T-cell (primary cell): ENCODE measurements around the gene CNOT6L. TPM values are rescaled to one million over a fixed set of nuclear protein-coding genes. Genes with fewer than 3 reads are reported as not detected.

Experiments
- ATAC-seq, 4 experiments: fragments of 200-7000 bp in 3 of 4; fragments of 150-1000 bp in 1 of 4; cut with Tn5 transposase; replicated peaks in 1 of 4; 1 replicate in 3 of 4; 2 replicates in 1 of 4; pipeline ENCODE4 v1.10.0; 2021; ENCODE audit warnings: moderate library complexity in 3 of 4, mild to moderate bottlenecking in 2 of 4, moderate number of reproducible peaks in 1 of 4
- CTCF ChIA-PET, 2 donors: fragments of 300-600 bp; sonication (Branson Sonifier 250); formaldehyde crosslinking; loops; one replicate each; lab custom pipeline; 2022; ENCODE audit warnings: antibody characterized with exemption in 2 of 2; lab: Charles Lee
- POLR2A ChIA-PET, 2 donors: fragments of 300-600 bp; sonication (Branson Sonifier 250); formaldehyde crosslinking; loops; one replicate each; lab custom pipeline; 2022; ENCODE audit warnings: antibody characterized with exemption in 2 of 2; lab: Charles Lee
- DNase-seq, 35 experiments: peaks; one replicate each; pipeline versions ENCODE4 v3.0.0 to v3.0.0-alpha.2; 2013 to 2023
- H3K27ac ChIP-seq: one replicate; pipeline ENCODE4 v1.5.1; 2013; ENCODE audit warnings: low read length
- H3K27me3 ChIP-seq, 2 experiments: replicated peaks in 1 of 2; 1 replicate in 1 of 2; 2 replicates in 1 of 2; pipeline versions ENCODE4 v1.6.1 to v1.7.0; 2013; ENCODE audit warnings: low read length in 1 of 2, mixed read lengths in 1 of 2; ENCODE audit not compliant: control insufficient read depth in 2 of 2, insufficient read depth in 2 of 2; ENCODE audit errors: extremely low read depth in 1 of 2
- H3K36me3 ChIP-seq, 2 donors: 1 replicate in 1 of 2; 2 replicates in 1 of 2; pipeline versions ENCODE4 v1.6.1 to v1.7.0; 2013; ENCODE audit warnings: low read length in 1 of 2; ENCODE audit not compliant: control insufficient read depth in 2 of 2, insufficient read depth in 1 of 2; ENCODE audit errors: extremely low read depth in 1 of 2
- H3K4me1 ChIP-seq, 2 experiments: 1 replicate in 1 of 2; 2 replicates in 1 of 2; pipeline versions ENCODE4 v1.6.1 to v1.7.0; 2013; ENCODE audit warnings: low read length in 2 of 2, mixed read lengths in 1 of 2; ENCODE audit not compliant: insufficient read depth in 2 of 2, control insufficient read depth in 1 of 2; ENCODE audit errors: extremely low read depth in 1 of 2
- H3K4me3 ChIP-seq, 2 donors: 1 replicate in 1 of 2; 2 replicates in 1 of 2; pipeline versions ENCODE4 v1.5.1 to v1.7.0; 2013; ENCODE audit warnings: mild to moderate bottlenecking in 2 of 2, low read length in 1 of 2, moderate library complexity in 1 of 2; ENCODE audit not compliant: control insufficient read depth in 1 of 2; ENCODE audit errors: extremely low read depth in 1 of 2
- H3K9me3 ChIP-seq: 2 replicates; pipeline ENCODE4 v1.7.0; 2013
- H3K27ac Mint-ChIP-seq, 2 donors: one replicate each; pipeline ENCODE4 v1.8.0; 2020 to 2021; ENCODE audit warnings: mild to moderate bottlenecking in 2 of 2, mixed read lengths in 2 of 2
- H3K27me3 Mint-ChIP-seq, 2 donors: one replicate each; pipeline ENCODE4 v1.8.0; 2021 to 2022; ENCODE audit warnings: mixed read lengths in 2 of 2
- H3K36me3 Mint-ChIP-seq: one replicate; pipeline ENCODE4 v1.8.0; 2021; ENCODE audit warnings: mixed read lengths
- H3K4me1 Mint-ChIP-seq, 3 donors: one replicate each; pipeline ENCODE4 v1.8.0; 2020 to 2022; ENCODE audit warnings: mixed read lengths in 3 of 3, mild to moderate bottlenecking in 1 of 3
- H3K4me3 Mint-ChIP-seq, 3 donors: one replicate each; pipeline ENCODE4 v1.8.0; 2020 to 2022; ENCODE audit warnings: mild to moderate bottlenecking in 3 of 3, mixed read lengths in 3 of 3, moderate library complexity in 3 of 3
- H3K9me3 Mint-ChIP-seq, 3 donors: one replicate each; pipeline ENCODE4 v1.8.0; 2020 to 2022; ENCODE audit warnings: mixed read lengths in 3 of 3
- WGBS: methylation state at CpG from one replicate; pipeline ENCODE4 v1.1.5; 2013; ENCODE audit warnings: missing lambda C conversion rate; ENCODE audit not compliant: insufficient coverage; 5-methylcytosine and 5-hydroxymethylcytosine counted together
- total RNA-seq, 35 experiments: library from RNA in 6 of 35; stranded (reverse) in 6 of 35; fragments of 120-200 nt in 1 of 35; gene quantifications; one replicate each; pipeline versions ENCODE4 v1.2.1 to v1.2.4 and lab custom pipeline; 2013 to 2026

Gene CNOT6L
- total RNA-seq, 5 donors from 2014 or later (not counting 1 experiment from before 2014, with no cell fraction given): 159 to 207 (median 170) TPM

GRCh38 chr4:77758804-77759203 is 60.4 kb downstream of the CNOT6L start:
- peaks cover 11% of the 10 kb centered on the region for H3K9me3 ChIP-seq
- ATAC-seq: no peak
- no peaks in the 10 kb centered on the region for H3K27me3 Mint-ChIP-seq
- DNase-seq: no peak
- H3K4me1 Mint-ChIP-seq: peaks cover 43 to 55% (median 51%) of the 10 kb centered on the region in 3 donors
- H3K27me3 ChIP-seq: no peaks in the 10 kb centered on the region
- no peak overlapping the region for H3K4me3 ChIP-seq
- peaks cover 4 to 18% (median 12%) of the 10 kb centered on the region in 3 donors for H3K9me3 Mint-ChIP-seq
- H3K36me3 ChIP-seq: peaks cover 2 to 29% of the 10 kb centered on the region in 2 donors
- no peak overlapping the region for H3K4me3 Mint-ChIP-seq
- ChIA-PET POLR2A (no interaction called here), CTCF (no interaction called here)
- H3K36me3 Mint-ChIP-seq: peaks cover 76% of the 10 kb centered on the region
- no peaks in the 10 kb centered on the region for H3K4me1 ChIP-seq
- H3K27ac Mint-ChIP-seq: peak overlapping the region in 1 of 2 donors; percentile 0
- H3K27ac ChIP-seq: no peak overlapping the region
- WGBS: no CpG with 5 or more reads among the region's 1 CpG

- H3K9me3 Mint-ChIP-seq: peaks cover 0 to 12% (median 8%) of the 10 kb centered on the region in 3 donors
- ChIA-PET POLR2A (interaction anchor here in 1 of 2 donors (0.6 kb wide), 1 partner anchor 110 kb away, joined by 4 read pairs; no protein-coding TSS in a partner anchor), CTCF (interaction anchor here in 1 of 2 donors (0.8 kb wide), 1 partner anchor 22 kb away, joined by 3 read pairs; no protein-coding TSS in a partner anchor)
Observed at GRCh38 chr4:77751764-77752163, 67.4 kb downstream of the CNOT6L start.

DNA sequence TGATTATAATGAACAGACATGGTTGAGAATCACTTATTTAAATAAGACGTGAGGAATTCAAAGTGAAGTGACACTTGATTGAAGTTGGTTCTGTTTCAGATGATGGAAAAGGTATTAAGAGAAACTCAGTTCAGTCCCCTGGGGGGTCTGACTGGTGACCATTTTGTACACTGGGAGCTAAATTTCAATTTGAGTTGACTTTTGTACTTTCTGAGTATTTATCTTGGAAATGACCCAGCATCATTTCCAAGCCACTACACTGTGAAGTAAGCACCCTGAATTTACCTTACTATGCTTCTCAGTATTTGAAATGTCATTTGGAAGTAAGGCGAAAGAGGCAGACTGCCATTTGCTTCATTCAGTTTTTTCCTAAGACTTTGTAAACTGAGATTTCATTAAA is 73.4 kb downstream of the CNOT6L start:
- Mint-ChIP-seq H3K27ac (peak overlapping the region in 1 of 2 donors; percentile 39), H3K36me3 (peaks cover 50% of the 10 kb centered on the region), H3K27me3 (no peaks in the 10 kb centered on the region), H3K9me3 (no peaks in the 10 kb centered on the region), H3K4me1 (peaks cover 37 to 51% (median 44%) of the 10 kb centered on the region in 3 donors), H3K4me3 (no peak overlapping the region)
- peaks cover 0 to 43% of the 10 kb centered on the region in 2 donors for H3K36me3 ChIP-seq
- DNase-seq: no peak
- no peaks in the 10 kb centered on the region for H3K4me1 ChIP-seq
- ChIA-PET POLR2A (no interaction called here), CTCF (no interaction called here)
- ATAC-seq: no peak
- no peak overlapping the region for H3K4me3 ChIP-seq
- no peaks in the 10 kb centered on the region for H3K9me3 ChIP-seq
- H3K27ac ChIP-seq: no peak overlapping the region
- 100% methylated on average over 1 of the region's 2 CpGs for WGBS
- H3K27me3 ChIP-seq: no peaks in the 10 kb centered on the region

More at GRCh38 chr4:77751764-77752163, 67.4 kb downstream of the CNOT6L start:
- H3K27me3 Mint-ChIP-seq: no peaks in the 10 kb centered on the region
- no peak overlapping the region for H3K27ac Mint-ChIP-seq
- ATAC-seq (no peak), DNase-seq (no peak)
- no peak overlapping the region for H3K4me3 Mint-ChIP-seq
- Histone ChIP-seq H3K9me3 (peaks cover 3% of the 10 kb centered on the region), H3K4me3 (no peak overlapping the region), H3K27ac (no peak overlapping the region), H3K4me1 (no peaks in the 10 kb centered on the region), H3K27me3 (no peaks in the 10 kb centered on the region), H3K36me3 (peaks cover 7 to 26% of the 10 kb centered on the region in 2 donors)
- WGBS: no CpG with 5 or more reads among the region's 2 CpGs
- peaks cover 34 to 40% (median 40%) of the 10 kb centered on the region in 3 donors for H3K4me1 Mint-ChIP-seq
- peaks cover 54% of the 10 kb centered on the region for H3K36me3 Mint-ChIP-seq

DNA sequence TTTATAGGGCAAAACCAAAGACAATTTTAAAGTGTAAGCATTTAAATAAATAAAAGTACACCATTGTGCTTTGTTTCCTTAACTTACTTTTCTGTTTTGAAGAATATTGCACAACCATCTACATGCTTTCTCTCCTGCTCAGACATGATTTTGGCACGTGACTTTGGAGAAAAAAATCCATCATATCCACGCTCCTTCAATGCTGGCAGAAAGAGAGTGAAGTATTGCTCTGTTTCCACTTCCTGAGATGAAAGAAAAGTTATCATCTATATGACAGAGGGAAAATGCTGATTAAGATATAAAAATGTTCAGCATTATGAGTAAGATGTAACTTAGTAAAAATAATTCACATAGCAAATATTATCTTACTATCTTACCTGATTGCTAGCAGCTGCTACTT is 77.1 kb downstream of the CNOT6L start:
- Mint-ChIP-seq H3K9me3 (no peaks in the 10 kb centered on the region), H3K27me3 (no peaks in the 10 kb centered on the region), H3K4me3 (no peak overlapping the region), H3K36me3 (peaks cover 56% of the 10 kb centered on the region), H3K27ac (no peak overlapping the region), H3K4me1 (peaks cover 48 to 57% (median 52%) of the 10 kb centered on the region in 3 donors)
- peaks cover 0 to 4% of the 10 kb centered on the region in 2 experiments for H3K4me1 ChIP-seq
- H3K27me3 ChIP-seq: no peaks in the 10 kb centered on the region
- no peak overlapping the region for H3K27ac ChIP-seq
- DNase-seq (no peak), ATAC-seq (no peak)
- peaks cover 0 to 60% of the 10 kb centered on the region in 2 donors for H3K36me3 ChIP-seq
- H3K4me3 ChIP-seq: no peak overlapping the region
- no CpG with 5 or more reads among the region's 2 CpGs for WGBS
- no peaks in the 10 kb centered on the region for H3K9me3 ChIP-seq
- POLR2A ChIA-PET: no interaction called here
- CTCF ChIA-PET: no interaction called here

GRCh38 chr4:77740480-77740879 is 78.7 kb downstream of the CNOT6L start:
- ChIA-PET POLR2A (no interaction called here), CTCF (interaction anchor here (0.5 to 0.8 kb wide), 3 partner anchors 9 to 45 kb away, joined by 3 to 5 read pairs (median 3); no protein-coding TSS in a partner anchor)
- WGBS: no CpG with 5 or more reads among the region's 4 CpGs
- Histone ChIP-seq H3K36me3 (peaks cover 0 to 47% of the 10 kb centered on the region in 2 donors), H3K27me3 (no peaks in the 10 kb centered on the region), H3K4me3 (no peak overlapping the region), H3K9me3 (no peaks in the 10 kb centered on the region), H3K27ac (no peak overlapping the region), H3K4me1 (peaks cover 4% of the 10 kb centered on the region in 2 experiments)
- Mint-ChIP-seq H3K27ac (no peak overlapping the region), H3K4me3 (no peak overlapping the region), H3K27me3 (no peaks in the 10 kb centered on the region), H3K9me3 (no peaks in the 10 kb centered on the region), H3K4me1 (peaks cover 52 to 62% (median 58%) of the 10 kb centered on the region in 3 donors), H3K36me3 (peaks cover 50% of the 10 kb centered on the region)
- no peak for ATAC-seq
- no peak for DNase-seq

- peaks cover 0 to 42% of the 10 kb centered on the region in 2 donors for H3K36me3 ChIP-seq
- Mint-ChIP-seq H3K27me3 (no peaks in the 10 kb centered on the region), H3K27ac (peak overlapping the region; percentile 82 to 85), H3K9me3 (no peaks in the 10 kb centered on the region), H3K36me3 (peaks cover 66% of the 10 kb centered on the region), H3K4me1 (peaks cover 65 to 80% (median 73%) of the 10 kb centered on the region in 3 donors), H3K4me3 (peak overlapping the region; percentile 50 to 57 (median 51))
- peak in 15 of 35 experiments; percentile 1 to 63 (median 7) for DNase-seq
- ChIA-PET POLR2A (interaction anchor here (0.6 to 0.9 kb wide), 2 partner anchors 55 to 127 kb away, joined by 4 to 6 read pairs; partner anchors contain the start of gene MRPL1 (in 1 of the 2)), CTCF (no interaction called here)
- ATAC-seq: peak; percentile 55 to 77 (median 66)
- no peak overlapping the region for H3K4me3 ChIP-seq
- H3K27ac ChIP-seq: peak overlapping the region; percentile 46
- H3K9me3 ChIP-seq: no peaks in the 10 kb centered on the region
- H3K4me1 ChIP-seq: peaks cover 5 to 8% of the 10 kb centered on the region in 2 experiments
- H3K27me3 ChIP-seq: no peaks in the 10 kb centered on the region
- WGBS: 0% methylated on average over 1 of the region's 4 CpGs
Observed at GRCh38 chr4:77734928-77735327, 84.2 kb downstream of the CNOT6L start.
